Measurements from ENCODE around the gene RPS5. TPM values are rescaled to one million over a fixed set of nuclear protein-coding genes. Genes with fewer than 3 reads are reported as not detected.

Gene RPS5
- total and polyA plus RNA-seq, 9 of the 15 experiments (the other 6 are each of a cell fraction or from before 2014, with no cell fraction given), result 1,228 to 3,570 (median 2,484) TPM

DNA sequence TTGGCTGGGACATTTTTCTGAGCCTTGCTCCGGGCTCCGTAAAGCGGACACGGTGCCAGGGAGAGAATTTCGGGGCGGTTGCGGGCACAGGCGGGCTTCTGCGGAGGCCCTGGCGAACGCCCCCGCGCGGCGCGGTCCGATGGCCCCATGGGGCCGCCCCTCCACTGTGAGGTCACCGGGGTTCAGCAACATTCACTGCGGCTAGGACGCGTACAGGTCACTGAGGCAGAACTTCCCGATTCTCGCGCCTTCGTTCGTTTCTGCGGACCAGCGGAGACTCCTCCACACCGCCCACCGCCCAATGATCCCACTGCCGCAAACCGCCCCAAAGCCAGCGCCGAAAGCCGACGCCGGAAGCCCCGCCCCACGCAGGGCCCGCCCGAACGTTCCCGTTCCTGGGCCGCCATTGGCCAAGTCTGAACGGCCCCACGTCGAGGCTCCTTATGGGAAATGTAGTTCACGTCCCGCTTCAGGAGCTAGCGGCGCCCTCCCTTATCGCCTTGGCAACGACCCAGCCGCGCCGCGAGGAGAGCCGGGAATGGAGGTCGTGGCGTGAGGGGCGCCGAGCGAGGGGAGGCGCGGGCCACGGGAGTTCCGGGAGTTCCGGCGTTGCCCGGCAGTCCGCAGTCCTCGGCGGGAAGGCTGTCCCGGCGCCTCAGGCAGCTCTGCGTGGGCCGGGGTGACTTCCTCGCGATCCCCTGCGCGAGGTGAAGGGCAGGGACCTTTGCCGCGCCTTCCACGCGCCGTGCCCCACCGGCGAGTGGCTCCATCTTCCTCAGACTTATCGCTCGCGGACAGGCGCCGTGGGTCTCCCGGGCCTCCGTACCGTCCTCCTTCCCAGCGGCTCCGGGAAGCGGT lies 21.3 kb downstream of the RPS5 start, which contains the start of gene ZNF584 (continued):
- TF ChIP-seq, protein P1, sequence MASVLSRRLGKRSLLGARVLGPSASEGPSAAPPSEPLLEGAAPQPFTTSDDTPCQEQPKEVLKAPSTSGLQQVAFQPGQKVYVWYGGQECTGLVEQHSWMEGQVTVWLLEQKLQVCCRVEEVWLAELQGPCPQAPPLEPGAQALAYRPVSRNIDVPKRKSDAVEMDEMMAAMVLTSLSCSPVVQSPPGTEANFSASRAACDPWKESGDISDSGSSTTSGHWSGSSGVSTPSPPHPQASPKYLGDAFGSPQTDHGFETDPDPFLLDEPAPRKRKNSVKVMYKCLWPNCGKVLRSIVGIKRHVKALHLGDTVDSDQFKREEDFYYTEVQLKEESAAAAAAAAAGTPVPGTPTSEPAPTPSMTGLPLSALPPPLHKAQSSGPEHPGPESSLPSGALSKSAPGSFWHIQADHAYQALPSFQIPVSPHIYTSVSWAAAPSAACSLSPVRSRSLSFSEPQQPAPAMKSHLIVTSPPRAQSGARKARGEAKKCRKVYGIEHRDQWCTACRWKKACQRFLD (CRISPR knock-in tag; IDR thresholded peaks at IDR 0.05), result peak; percentile 73
- TF ChIP-seq ZNF445 (CRISPR knock-in tag; IDR thresholded peaks at IDR 0.05; ENCODE audit: low read depth) (no peak), ZNF780A (CRISPR knock-in tag; IDR thresholded peaks at IDR 0.05) (no peak), XRCC5 (IDR thresholded peaks at IDR 0.05; ENCODE audit: low read depth, low read length) (0 out of 2 replicates have a peak, but pooled peaks have one; percentile 7), ZNF24 (IDR thresholded peaks at IDR 0.05) (no peak), ZFPM2 (CRISPR knock-in tag; IDR thresholded peaks at IDR 0.05) (no peak), HDAC6 (IDR thresholded peaks at IDR 0.05; ENCODE audit: low read depth, low read length) (no peak), FOS (IDR thresholded peaks at IDR 0.05; ENCODE audit: extremely low read depth, insufficient read length) (peak; percentile 52), ZFX (CRISPR knock-in tag; IDR thresholded peaks at IDR 0.05) (peak; percentile 84), ZNF354B (CRISPR knock-in tag; IDR thresholded peaks at IDR 0.05) (no peak), GTF2A2 (tag; IDR thresholded peaks at IDR 0.05) (no peak), ETV1 (tag; conservative IDR thresholded peaks at IDR 0.05; ENCODE audit: low read depth) (no peak; the same call in 1 of the 2 replicates), SRSF7 (optimal IDR thresholded peaks at IDR 0.05; ENCODE audit: low read depth, low read length) (no peak), TEAD1 (CRISPR knock-in tag; IDR thresholded peaks at IDR 0.05) (no peak; a peak in 1 of 4 replicates), FUS (optimal IDR thresholded peaks at IDR 0.05; ENCODE audit: low read depth, low read length) (peak; percentile 8)
- TF ChIP-seq, protein P2, sequence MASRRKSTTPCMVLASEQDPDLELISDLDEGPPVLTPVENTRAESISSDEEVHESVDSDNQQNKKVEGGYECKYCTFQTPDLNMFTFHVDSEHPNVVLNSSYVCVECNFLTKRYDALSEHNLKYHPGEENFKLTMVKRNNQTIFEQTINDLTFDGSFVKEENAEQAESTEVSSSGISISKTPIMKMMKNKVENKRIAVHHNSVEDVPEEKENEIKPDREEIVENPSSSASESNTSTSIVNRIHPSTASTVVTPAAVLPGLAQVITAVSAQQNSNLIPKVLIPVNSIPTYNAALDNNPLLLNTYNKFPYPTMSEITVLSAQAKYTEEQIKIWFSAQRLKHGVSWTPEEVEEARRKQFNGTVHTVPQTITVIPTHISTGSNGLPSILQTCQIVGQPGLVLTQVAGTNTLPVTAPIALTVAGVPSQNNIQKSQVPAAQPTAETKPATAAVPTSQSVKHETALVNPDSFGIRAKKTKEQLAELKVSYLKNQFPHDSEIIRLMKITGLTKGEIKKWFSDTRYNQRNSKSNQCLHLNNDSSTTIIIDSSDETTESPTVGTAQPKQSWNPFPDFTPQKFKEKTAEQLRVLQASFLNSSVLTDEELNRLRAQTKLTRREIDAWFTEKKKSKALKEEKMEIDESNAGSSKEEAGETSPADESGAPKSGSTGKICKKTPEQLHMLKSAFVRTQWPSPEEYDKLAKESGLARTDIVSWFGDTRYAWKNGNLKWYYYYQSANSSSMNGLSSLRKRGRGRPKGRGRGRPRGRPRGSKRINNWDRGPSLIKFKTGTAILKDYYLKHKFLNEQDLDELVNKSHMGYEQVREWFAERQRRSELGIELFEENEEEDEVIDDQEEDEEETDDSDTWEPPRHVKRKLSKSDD (conservative IDR thresholded peaks at IDR 0.05; ENCODE audit: low read length), result no peak
- TF ChIP-seq, protein P3, sequence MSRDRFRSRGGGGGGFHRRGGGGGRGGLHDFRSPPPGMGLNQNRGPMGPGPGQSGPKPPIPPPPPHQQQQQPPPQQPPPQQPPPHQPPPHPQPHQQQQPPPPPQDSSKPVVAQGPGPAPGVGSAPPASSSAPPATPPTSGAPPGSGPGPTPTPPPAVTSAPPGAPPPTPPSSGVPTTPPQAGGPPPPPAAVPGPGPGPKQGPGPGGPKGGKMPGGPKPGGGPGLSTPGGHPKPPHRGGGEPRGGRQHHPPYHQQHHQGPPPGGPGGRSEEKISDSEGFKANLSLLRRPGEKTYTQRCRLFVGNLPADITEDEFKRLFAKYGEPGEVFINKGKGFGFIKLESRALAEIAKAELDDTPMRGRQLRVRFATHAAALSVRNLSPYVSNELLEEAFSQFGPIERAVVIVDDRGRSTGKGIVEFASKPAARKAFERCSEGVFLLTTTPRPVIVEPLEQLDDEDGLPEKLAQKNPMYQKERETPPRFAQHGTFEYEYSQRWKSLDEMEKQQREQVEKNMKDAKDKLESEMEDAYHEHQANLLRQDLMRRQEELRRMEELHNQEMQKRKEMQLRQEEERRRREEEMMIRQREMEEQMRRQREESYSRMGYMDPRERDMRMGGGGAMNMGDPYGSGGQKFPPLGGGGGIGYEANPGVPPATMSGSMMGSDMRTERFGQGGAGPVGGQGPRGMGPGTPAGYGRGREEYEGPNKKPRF (IDR thresholded peaks at IDR 0.05; ENCODE audit: low read depth, low read length), result no peak
- TF ChIP-seq, protein P4, sequence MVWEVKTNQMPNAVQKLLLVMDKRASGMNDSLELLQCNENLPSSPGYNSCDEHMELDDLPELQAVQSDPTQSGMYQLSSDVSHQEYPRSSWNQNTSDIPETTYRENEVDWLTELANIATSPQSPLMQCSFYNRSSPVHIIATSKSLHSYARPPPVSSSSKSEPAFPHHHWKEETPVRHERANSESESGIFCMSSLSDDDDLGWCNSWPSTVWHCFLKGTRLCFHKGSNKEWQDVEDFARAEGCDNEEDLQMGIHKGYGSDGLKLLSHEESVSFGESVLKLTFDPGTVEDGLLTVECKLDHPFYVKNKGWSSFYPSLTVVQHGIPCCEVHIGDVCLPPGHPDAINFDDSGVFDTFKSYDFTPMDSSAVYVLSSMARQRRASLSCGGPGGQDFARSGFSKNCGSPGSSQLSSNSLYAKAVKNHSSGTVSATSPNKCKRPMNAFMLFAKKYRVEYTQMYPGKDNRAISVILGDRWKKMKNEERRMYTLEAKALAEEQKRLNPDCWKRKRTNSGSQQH (CRISPR knock-in tag; IDR thresholded peaks at IDR 0.05), result no peak
- TF ChIP-seq, protein P5, sequence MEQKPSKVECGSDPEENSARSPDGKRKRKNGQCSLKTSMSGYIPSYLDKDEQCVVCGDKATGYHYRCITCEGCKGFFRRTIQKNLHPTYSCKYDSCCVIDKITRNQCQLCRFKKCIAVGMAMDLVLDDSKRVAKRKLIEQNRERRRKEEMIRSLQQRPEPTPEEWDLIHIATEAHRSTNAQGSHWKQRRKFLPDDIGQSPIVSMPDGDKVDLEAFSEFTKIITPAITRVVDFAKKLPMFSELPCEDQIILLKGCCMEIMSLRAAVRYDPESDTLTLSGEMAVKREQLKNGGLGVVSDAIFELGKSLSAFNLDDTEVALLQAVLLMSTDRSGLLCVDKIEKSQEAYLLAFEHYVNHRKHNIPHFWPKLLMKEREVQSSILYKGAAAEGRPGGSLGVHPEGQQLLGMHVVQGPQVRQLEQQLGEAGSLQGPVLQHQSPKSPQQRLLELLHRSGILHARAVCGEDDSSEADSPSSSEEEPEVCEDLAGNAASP (IDR thresholded peaks at IDR 0.05), result no peak
